ENCODE measurements around the gene APELA.
"Not testable (repeated sequence)": the region's sequence is repeated elsewhere in the genome, so short reads cannot be mapped to it uniquely, and the experiment has no call there.

The APELA gene

DNA sequence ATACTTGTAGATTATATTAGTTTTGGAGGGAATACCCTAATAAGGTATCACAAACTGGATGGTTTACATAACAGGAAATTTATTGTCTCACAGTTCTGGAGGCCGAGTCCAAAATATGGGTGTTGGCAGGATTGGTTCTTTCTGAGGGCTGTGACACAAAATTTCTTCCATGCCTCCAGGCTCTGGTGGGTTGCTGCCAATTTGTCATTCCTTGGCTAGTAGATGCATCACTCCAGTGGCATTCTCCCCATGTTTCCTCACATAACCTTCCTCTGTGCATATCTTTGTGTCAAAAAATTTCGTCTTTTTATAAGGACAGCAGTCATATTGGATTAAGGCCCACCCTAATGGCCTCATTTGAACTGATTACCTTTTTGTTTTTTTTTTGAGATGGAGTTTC, 49.3 kb downstream of the APELA start:
- no peak for DNase-seq (ENCODE audit: low spot score)

DNA sequence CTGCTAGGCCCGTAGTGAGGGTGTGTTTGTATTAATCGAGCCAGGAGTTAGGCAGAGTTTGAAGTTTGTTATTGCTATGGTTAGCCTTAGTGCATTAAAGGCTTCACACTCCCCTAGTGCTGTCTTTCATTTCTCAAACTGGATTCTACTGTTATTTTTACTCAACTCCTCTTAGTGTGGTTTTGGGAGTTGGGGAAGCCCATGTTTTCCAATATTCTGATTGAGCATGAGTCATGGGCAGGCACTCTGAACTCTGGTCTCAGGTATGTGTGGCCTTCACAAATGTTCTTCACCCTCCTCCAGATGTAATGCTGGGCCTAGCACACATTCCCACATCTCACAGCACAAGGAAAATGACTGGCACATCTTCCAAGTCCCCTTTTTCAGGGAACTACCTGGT, 50.1 kb downstream of the APELA start:
- DNase-seq (ENCODE audit: low spot score): not testable (repeated sequence)

DNA sequence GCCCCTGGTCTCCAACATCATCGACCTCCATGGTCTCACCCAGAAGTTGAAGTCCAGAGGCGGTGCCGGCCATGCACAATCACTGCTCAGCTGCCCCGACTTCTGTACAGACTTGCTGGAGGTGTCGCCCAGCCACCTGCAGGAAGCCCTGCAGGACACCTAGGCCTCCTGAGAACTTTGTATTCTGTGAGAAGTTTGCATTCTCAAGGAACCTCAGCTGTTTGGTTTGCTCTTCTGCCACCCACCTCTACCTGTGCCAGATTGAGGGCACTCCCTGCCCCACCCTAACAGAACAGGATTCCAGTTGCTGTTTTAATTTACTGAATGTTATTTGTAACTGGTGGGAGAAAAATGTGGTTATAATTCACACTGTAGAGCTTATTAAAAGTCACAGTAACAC, 53.7 kb downstream of the APELA start:
- no peak for DNase-seq (ENCODE audit: low spot score)

DNA sequence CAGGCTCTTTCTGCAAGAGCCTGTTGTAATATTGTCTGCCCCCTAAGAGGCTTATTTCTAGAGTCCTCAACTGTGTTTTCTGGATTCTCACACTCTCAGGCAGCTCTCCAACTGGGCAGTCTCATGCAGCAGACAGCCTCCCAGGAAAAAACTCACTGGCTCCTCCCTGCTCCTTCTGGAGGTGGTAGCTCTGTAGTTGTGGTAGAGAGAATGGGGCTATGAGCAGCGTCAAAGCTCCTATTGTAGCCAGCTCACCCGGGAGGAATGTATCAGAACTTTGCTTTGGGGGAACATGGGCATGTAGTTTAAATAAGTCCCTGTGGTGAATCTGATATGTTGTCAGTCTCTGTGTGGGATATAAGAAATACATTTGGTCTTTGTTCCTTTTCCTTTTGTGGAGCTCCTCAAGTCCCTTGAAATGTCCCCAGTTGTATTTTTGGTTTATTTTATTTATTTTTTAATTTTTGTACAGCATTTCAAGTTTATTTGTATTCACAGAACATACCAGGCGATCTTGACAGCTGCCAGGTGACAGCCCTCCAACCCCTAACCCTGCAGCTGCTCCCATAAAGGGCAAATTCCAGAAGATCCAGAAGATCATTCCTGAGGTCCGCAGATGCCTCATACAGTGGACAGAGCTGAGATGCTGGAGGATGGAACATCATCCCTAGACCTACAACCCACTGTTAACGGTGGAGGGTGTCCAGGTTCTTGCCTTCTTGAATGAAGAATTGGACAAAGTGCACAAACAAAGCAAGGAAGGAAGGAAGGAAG, 54.8 kb downstream of the APELA start:
- no peak for DNase-seq (ENCODE audit: low spot score)

DNA sequence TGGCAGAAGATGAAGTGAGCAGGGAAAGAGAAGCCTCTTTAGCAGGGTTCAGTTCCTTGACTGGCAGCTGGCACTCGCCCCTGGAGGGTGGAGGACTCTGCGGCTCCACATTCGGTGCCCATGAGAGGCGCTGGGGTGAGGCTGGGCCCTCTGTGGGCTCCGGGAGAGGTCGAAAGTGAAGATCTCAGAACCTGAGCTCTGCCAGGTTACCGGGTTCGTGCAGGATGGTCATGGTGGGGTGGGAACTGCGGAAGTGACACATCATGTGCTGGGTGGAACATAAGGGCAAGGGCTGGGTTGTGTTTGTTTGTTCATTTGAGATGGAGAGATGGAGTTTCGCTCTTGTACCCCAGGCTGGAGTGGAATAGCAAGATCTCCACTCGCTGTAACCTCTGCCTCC, 56.3 kb downstream of the APELA start:
- no peak for DNase-seq (ENCODE audit: low spot score)

DNA sequence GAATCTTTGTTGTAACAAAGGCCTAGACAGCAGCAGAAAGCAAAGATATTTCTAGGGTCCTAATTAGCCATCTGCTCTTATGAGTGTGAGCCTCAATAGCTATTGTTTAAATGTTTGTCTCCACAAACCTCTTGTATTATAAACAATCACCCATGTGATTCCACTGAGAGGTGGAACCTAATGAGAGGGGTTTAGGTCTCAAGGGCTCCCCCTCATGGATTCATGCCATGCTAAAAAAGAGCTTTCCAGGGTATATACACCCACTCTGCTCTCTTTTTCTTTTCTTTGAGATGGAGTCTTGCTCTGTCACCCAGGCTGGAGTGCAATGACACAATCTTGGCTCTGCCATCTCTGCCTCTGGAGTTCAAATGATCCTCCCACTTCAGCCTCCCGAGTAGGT, 58.4 kb downstream of the APELA start:
- DNase-seq (ENCODE audit: low spot score): no peak

DNA sequence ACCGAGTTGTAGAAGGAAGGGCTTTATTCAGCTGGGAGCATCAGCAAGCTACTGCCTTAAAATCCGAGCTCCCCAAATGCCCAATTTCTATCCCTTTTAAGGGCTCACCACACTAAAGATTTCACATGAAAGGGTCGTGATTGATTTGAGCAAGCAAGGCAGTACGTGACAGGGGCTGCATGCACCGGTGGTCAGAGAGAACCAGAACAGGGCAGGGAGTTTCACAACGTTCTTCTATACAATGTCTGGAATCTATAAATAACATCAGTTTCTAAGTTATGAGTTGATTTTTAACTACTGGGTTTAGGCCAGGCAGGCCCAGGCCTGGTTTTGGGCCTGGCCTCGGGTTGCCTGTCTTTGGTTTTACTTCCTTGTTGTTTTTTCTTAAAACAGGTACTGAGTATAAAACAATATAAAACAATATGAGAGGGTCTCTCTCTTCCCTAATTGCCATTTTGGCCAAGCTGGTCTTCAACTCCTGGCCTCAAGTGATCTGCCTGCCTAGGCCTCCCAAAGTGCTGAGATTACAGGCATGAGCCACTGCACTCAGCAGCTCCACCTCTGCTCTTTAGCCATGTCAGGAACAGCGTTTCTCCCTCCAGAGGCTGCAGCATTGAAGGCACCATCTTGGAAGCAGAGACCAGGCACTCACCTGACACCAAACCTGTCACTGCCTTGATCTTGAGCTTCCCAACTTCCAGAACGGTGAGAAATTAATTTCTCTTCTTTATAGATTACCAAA, 59.1 kb downstream of the APELA start:
- DNase-seq (ENCODE audit: low spot score): not testable (repeated sequence)

DNA sequence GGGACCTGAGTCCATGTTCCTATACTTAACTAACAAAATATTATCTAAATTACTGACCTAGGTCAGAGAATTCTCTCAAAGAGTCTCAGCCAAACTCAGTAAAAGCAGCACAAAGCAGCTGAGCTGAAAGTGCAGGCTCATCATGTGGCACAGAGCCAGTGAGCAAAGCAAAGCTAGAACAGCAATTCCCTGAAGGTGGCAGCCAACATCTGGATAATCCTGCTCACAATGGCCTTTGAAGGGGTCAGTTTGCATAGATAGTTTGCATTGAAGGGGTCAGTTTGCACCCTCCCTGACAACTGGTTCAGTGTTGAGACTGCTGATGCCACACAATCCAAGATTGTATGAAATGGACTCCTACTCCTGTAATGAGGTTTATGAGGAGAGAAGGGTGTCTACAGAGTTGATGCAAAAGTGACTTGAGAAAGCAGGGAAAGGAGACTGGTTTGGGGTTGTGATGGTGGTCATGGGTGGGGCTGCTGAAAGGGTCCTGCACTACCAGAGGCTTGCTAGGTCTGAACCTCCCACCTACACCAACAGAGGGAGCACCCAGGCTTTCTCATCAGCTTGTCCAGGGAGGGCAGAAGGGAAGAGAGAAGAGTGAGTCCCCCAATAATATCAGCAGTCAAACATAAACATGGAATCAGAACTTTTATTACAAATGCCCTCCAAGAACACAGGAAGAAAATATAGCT, 60.7 kb downstream of the APELA start:
- no peak for DNase-seq (ENCODE audit: low spot score)

DNA sequence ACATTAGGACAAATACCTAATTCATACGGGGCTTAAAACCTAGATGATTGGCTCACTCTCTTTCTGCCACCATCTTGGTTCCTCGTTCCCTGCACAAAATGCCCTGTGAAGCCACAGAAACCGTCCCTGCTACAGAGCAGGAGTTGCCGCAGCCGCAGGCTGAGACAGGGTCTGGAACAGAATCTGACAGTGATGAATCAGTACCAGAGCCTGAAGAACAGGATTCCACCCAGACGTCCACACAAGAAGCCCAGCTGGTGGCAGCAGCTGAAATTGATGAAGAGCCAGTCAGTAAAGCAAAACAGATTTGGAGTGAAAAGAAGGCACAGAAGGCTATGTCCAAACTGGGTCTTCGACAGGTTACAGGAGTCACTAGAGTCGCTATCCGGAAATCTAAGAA, 66.2 kb downstream of the APELA start:
- DNase-seq (ENCODE audit: low spot score): no peak

DNA sequence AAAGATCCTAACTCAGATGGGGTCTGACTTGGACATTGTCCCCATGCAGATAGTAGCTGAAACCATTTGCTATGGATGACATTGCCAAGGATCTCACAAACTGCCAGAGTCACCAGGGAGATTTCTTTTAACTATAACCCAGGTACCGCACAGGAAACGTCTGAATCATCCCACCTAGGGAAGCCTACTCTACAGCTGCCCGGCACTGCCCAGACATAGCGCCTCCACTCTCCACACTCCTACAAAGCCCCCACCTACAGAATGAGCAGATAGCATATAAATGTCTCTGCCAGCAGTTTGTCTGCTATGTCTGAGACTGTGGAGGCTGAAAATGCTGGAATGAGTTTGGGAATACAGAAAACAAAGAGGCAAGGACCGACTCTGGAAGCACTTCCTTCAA, 68.2 kb downstream of the APELA start:
- no peak for DNase-seq (ENCODE audit: low spot score)

DNA sequence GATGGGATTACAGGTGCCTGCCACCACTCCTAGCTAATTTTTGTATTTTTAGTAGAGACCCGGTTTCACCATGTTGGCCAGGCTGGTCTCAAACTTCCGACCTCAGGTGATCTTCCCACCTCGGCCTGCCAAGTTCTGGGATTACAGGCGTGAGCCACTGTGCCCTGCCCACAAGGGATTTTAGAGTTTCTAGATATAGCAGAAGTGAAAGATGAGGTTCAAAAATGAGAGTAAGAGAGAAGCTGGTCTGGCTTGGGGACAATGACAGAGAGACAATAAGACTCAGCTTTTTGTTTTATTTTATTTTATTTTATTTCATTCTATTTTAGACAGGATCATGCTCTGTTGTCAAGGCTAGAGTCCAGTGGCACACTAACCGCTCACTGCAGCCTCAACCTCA, 69.8 kb downstream of the APELA start:
- no peak for DNase-seq (ENCODE audit: low spot score)
